ENCODE measurements around the gene BZW2.

GRCh38 chr7:16670731-16671344 is 24.9 kb downstream of the BZW2 start:
- TF ChIP-seq POLR2AphosphoS5 (IDR thresholded peaks at IDR 0.05) (no peak), POLR2A (IDR thresholded peaks at IDR 0.05) (no peak)

Data from stomach (tissue), 4 donors.